GM19438 (cell line): ENCODE results near the gene DSCAM.

Experiments used
- ATAC-seq: cut with Tn5 transposase; IDR thresholded peaks from one replicate; pipeline ENCODE4 v1.9.1; 2021; ENCODE audit warnings: low read depth; ENCODE audit not compliant: unreplicated experiment

The DSCAM gene

GRCh38 chr21:40080385-40080784, 766.6 kb downstream of the DSCAM start:
- no peak for ATAC-seq

GRCh38 chr21:40074710-40075109, 772.2 kb downstream of the DSCAM start:
- ATAC-seq, result no peak

- no peak for ATAC-seq
These were observed 772.8 kb downstream of the DSCAM start for GRCh38 chr21:40074198-40074597.

GRCh38 chr21:40073642-40074041, 773.3 kb downstream of the DSCAM start:
- ATAC-seq, result no peak

GRCh38 chr21:40070871-40071270, 776.1 kb downstream of the DSCAM start:
- no peak for ATAC-seq

GRCh38 chr21:40067751-40068150, 779.2 kb downstream of the DSCAM start:
- no peak for ATAC-seq

GRCh38 chr21:40066221-40066620, 780.7 kb downstream of the DSCAM start:
- ATAC-seq, result no peak

GRCh38 chr21:40060083-40060677, 786.8 kb downstream of the DSCAM start:
- no peak for ATAC-seq

- ATAC-seq, result no peak
These were observed 789.6 kb downstream of the DSCAM start for GRCh38 chr21:40057331-40057730.

GRCh38 chr21:40056031-40056430, 790.9 kb downstream of the DSCAM start:
- no peak for ATAC-seq

GRCh38 chr21:40054403-40054802, 792.6 kb downstream of the DSCAM start:
- no peak for ATAC-seq

GRCh38 chr21:40053007-40053406, 794.0 kb downstream of the DSCAM start:
- ATAC-seq, result no peak

GRCh38 chr21:40052276-40052675, 794.7 kb downstream of the DSCAM start:
- no peak for ATAC-seq

GRCh38 chr21:40051801-40052200, 795.2 kb downstream of the DSCAM start:
- no peak for ATAC-seq

- no peak for ATAC-seq
These were observed 797.0 kb downstream of the DSCAM start for GRCh38 chr21:40049931-40050290.

GRCh38 chr21:40049031-40049930, 797.7 kb downstream of the DSCAM start:
- ATAC-seq, result no peak

- no peak for ATAC-seq
These were observed 798.8 kb downstream of the DSCAM start for GRCh38 chr21:40047993-40048730.

GRCh38 chr21:40047211-40047610, 799.7 kb downstream of the DSCAM start:
- ATAC-seq, result no peak

GRCh38 chr21:40043866-40044265, 803.1 kb downstream of the DSCAM start:
- no peak for ATAC-seq

- no peak for ATAC-seq
These were observed 803.5 kb downstream of the DSCAM start for GRCh38 chr21:40043423-40043822.

- no peak for ATAC-seq
These were observed 805.5 kb downstream of the DSCAM start for GRCh38 chr21:40041446-40041845.
